ENCODE measurements around the gene IL3. TPM values are rescaled to one million over a fixed set of nuclear protein-coding genes. Genes with fewer than 3 reads are reported as not detected.
A peak's percentile ranks its signal among the peaks of the same experiment; 100 is the strongest.

The IL3 gene
- total RNA-seq, 1 experiment from 2014 or later, result not detected

- no peak overlapping the region for H3K4me3 Mint-ChIP-seq (ENCODE audit: unreplicated experiment)
- no peaks in the 10 kb centered on the region for H3K4me1 Mint-ChIP-seq (ENCODE audit: low read depth, unreplicated experiment)
- H3K4me3 ChIP-seq (ENCODE audit: low read depth, low read length), result no peak overlapping the region
- intact Hi-C loops (cut with micrococcal nuclease; ENCODE audit: unreplicated experiment), result no loop called here
- DNase-seq, result peak in 1 of 2 experiments; percentile 19
- ChIA-PET POLR2A (no interaction called here), CTCF (interaction anchor here (0.6 kb wide), 1 partner anchor 439 kb away, joined by 3 read pairs; no protein-coding TSS in a partner anchor)
- H3K36me3 ChIP-seq (ENCODE audit: control insufficient read depth, insufficient read depth, low read length), result no peaks in the 10 kb centered on the region
- H3K9me3 Mint-ChIP-seq (ENCODE audit: unreplicated experiment), result no peaks in the 10 kb centered on the region
- no peak for TF ChIP-seq CTCF (IDR thresholded peaks at IDR 0.05; ENCODE audit: insufficient read depth in 1 of 2, low read depth in 1 of 2, low read length in 1 of 2, severe bottlenecking in 1 of 2, unreplicated experiment in 1 of 2)
- no TSS peak for BruUV-seq (replicated peaks)
- peaks cover under 1% of the 10 kb centered on the region for H3K36me3 Mint-ChIP-seq (ENCODE audit: insufficient read depth, unreplicated experiment)
- no peak overlapping the region for H3K27ac Mint-ChIP-seq (ENCODE audit: unreplicated experiment)
- H3K4me1 ChIP-seq, result no peaks in the 10 kb centered on the region
- H3K27me3 Mint-ChIP-seq (ENCODE audit: insufficient read depth, unreplicated experiment), result peaks cover 4% of the 10 kb centered on the region
- H3K9me3 ChIP-seq, result no peaks in the 10 kb centered on the region
- H3K27me3 ChIP-seq (replicated peaks; ENCODE audit: control insufficient read depth, insufficient read depth, low read length), result no peaks in the 10 kb centered on the region
Observed at GRCh38 chr5:132057498-132058255, 2.8 kb upstream of the IL3 start.

GRCh38 chr5:132058646-132059042 lies 1.8 kb upstream of the IL3 start:
- ChIA-PET CTCF (no interaction called here), POLR2A (no interaction called here)
- intact Hi-C loops (cut with micrococcal nuclease; ENCODE audit: unreplicated experiment), result no loop called here

GRCh38 chr5:132059043-132059695 lies 1.3 kb upstream of the IL3 start:
- Mint-ChIP-seq H3K9me3 (ENCODE audit: unreplicated experiment) (no peaks in the 10 kb centered on the region), H3K4me3 (ENCODE audit: unreplicated experiment) (no peak overlapping the region), H3K27me3 (ENCODE audit: insufficient read depth, unreplicated experiment) (no peaks in the 10 kb centered on the region), H3K27ac (ENCODE audit: unreplicated experiment) (no peak overlapping the region), H3K4me1 (ENCODE audit: low read depth, unreplicated experiment) (no peaks in the 10 kb centered on the region), H3K36me3 (ENCODE audit: insufficient read depth, unreplicated experiment) (no peaks in the 10 kb centered on the region)
- peak in 1 of 2 experiments; percentile 29 for DNase-seq
- intact Hi-C loops (cut with micrococcal nuclease; ENCODE audit: unreplicated experiment), result no loop called here
- Histone ChIP-seq H3K4me3 (ENCODE audit: low read depth, low read length) (no peak overlapping the region), H3K27me3 (replicated peaks; ENCODE audit: control insufficient read depth, insufficient read depth, low read length) (no peaks in the 10 kb centered on the region), H3K9me3 (no peaks in the 10 kb centered on the region), H3K4me1 (no peaks in the 10 kb centered on the region), H3K36me3 (ENCODE audit: control insufficient read depth, insufficient read depth, low read length) (no peaks in the 10 kb centered on the region)
- POLR2A ChIA-PET, result no interaction called here
- no peak for TF ChIP-seq CTCF (IDR thresholded peaks at IDR 0.05; ENCODE audit: insufficient read depth in 1 of 2, low read depth in 1 of 2, low read length in 1 of 2, severe bottlenecking in 1 of 2, unreplicated experiment in 1 of 2)
- CTCF ChIA-PET, result no interaction called here
- BruUV-seq (replicated peaks), result no TSS peak

More at GRCh38 chr5:132058646-132059042, 1.8 kb upstream of the IL3 start:
- no peaks in the 10 kb centered on the region for H3K4me1 Mint-ChIP-seq (ENCODE audit: low read depth, unreplicated experiment)
- Histone ChIP-seq H3K4me1 (no peaks in the 10 kb centered on the region), H3K4me3 (ENCODE audit: low read depth, low read length) (no peak overlapping the region), H3K9me3 (no peaks in the 10 kb centered on the region), H3K36me3 (ENCODE audit: control insufficient read depth, insufficient read depth, low read length) (no peaks in the 10 kb centered on the region), H3K27me3 (replicated peaks; ENCODE audit: control insufficient read depth, insufficient read depth, low read length) (no peaks in the 10 kb centered on the region)
- BruUV-seq (replicated peaks), result no TSS peak
- H3K36me3 Mint-ChIP-seq (ENCODE audit: insufficient read depth, unreplicated experiment), result no peaks in the 10 kb centered on the region
- TF ChIP-seq CTCF (IDR thresholded peaks at IDR 0.05; ENCODE audit: insufficient read depth in 1 of 2, low read depth in 1 of 2, low read length in 1 of 2, severe bottlenecking in 1 of 2, unreplicated experiment in 1 of 2), result no peak
- H3K27ac Mint-ChIP-seq (ENCODE audit: unreplicated experiment), result no peak overlapping the region
- no peak overlapping the region for H3K4me3 Mint-ChIP-seq (ENCODE audit: unreplicated experiment)
- no peaks in the 10 kb centered on the region for H3K27me3 Mint-ChIP-seq (ENCODE audit: insufficient read depth, unreplicated experiment)
- no peaks in the 10 kb centered on the region for H3K9me3 Mint-ChIP-seq (ENCODE audit: unreplicated experiment)
- peak in 1 of 2 experiments; percentile 24 for DNase-seq
